ENCODE measurements around the gene MDFI.

The MDFI gene

GRCh38 chr6:41635365-41635764, 2.9 kb upstream of the MDFI start:
- no peak for DNase-seq

GRCh38 chr6:41636833-41637193, 1.5 kb upstream of the MDFI start:
- DNase-seq = no peak

- no peak for DNase-seq
Observed at GRCh38 chr6:41637194-41638001, 870 bp upstream of the MDFI start.

GRCh38 chr6:41638935-41639808, 904 bp downstream of the MDFI start:
- DNase-seq = no peak

GRCh38 chr6:41639809-41640371, 1.6 kb downstream of the MDFI start:
- no peak for DNase-seq

- DNase-seq = no peak
Observed at GRCh38 chr6:41640426-41640825, 2.2 kb downstream of the MDFI start.

GRCh38 chr6:41641352-41641925, 3.2 kb downstream of the MDFI start:
- no peak for DNase-seq

- DNase-seq = no peak
Observed at GRCh38 chr6:41642090-41642959, 4.1 kb downstream of the MDFI start.

GRCh38 chr6:41642960-41643898, 5.0 kb downstream of the MDFI start:
- DNase-seq = no peak

GRCh38 chr6:41643899-41644269, 5.6 kb downstream of the MDFI start:
- no peak for DNase-seq

GRCh38 chr6:41644297-41644879, 6.1 kb downstream of the MDFI start:
- no peak for DNase-seq

GRCh38 chr6:41645007-41645618, 6.8 kb downstream of the MDFI start:
- DNase-seq = no peak

- no peak for DNase-seq
Observed at GRCh38 chr6:41646026-41646795, 7.9 kb downstream of the MDFI start.

- DNase-seq = no peak
Observed at GRCh38 chr6:41647061-41647511, 8.8 kb downstream of the MDFI start.

GRCh38 chr6:41648070-41648585, 9.9 kb downstream of the MDFI start:
- no peak for DNase-seq

GRCh38 chr6:41648921-41649320, 10.7 kb downstream of the MDFI start:
- DNase-seq = no peak

- DNase-seq = no peak
Observed at GRCh38 chr6:41649596-41649995, 11.3 kb downstream of the MDFI start.

GRCh38 chr6:41650120-41650519, 11.9 kb downstream of the MDFI start:
- DNase-seq = no peak

- no peak for DNase-seq
Observed at GRCh38 chr6:41651246-41651961, 13.1 kb downstream of the MDFI start.

Data from GF-D8 (cell line).